GM12878 (cell line): ENCODE results near the gene SOX30. TPM values are rescaled to one million over a fixed set of nuclear protein-coding genes. Genes with fewer than 3 reads are reported as not detected.
"Not testable (repeated sequence)": the region's sequence is repeated elsewhere in the genome, so short reads cannot be mapped to it uniquely, and the experiment has no call there.

Experiments used
- ATAC-seq: fragments of 200-7000 bp; cut with Tn5 transposase; 3 replicates; pipeline ENCODE4 v1.9.1; 2020; ENCODE audit warnings: mild to moderate bottlenecking, moderate library complexity
- BruUV-seq: library from RNA; stranded (reverse); fragments of 400-500 nt; replicated peaks from 2 replicates; lab custom pipeline; 2021; lab: Mats Ljungman, UMichigan
- CTCF ChIA-PET: fragments of 300-600 bp; sonication (Branson Sonifier 250); formaldehyde crosslinking; extraction: SDS; loops from one replicate; lab custom pipeline; 2021; ENCODE audit warnings: inconsistent platforms; lab: Yijun Ruan, JAX
- POLR2A ChIA-PET: fragments of 350-600 bp; formaldehyde crosslinking; extraction: SDS; loops from one replicate; lab custom pipeline; 2021; ENCODE audit warnings: inconsistent platforms; lab: Charles Lee
- RAD21 ChIA-PET: fragments of 300-600 bp; sonication (Branson Sonifier 250); formaldehyde crosslinking; loops from one replicate; lab custom pipeline; 2023; ENCODE audit warnings: antibody characterized with exemption; ENCODE audit not compliant: unreplicated experiment; lab: Charles Lee
- SMC1A ChIA-PET: fragments of 300-600 bp; sonication (Branson Sonifier 250); formaldehyde crosslinking; loops from one replicate; lab custom pipeline; 2023; ENCODE audit not compliant: unreplicated experiment, uncharacterized antibody; lab: Charles Lee
- DNase-seq: peaks from one replicate; pipeline ENCODE4 v3.0.0-alpha.2; 2011; ENCODE audit warnings: low read depth, low spot score
- FAIRE-seq: peaks from 3 replicates; lab custom pipeline; 2011; peaks lifted over from hg19 to GRCh38; lab: Jason Lieb, UNC
- H2AFZ ChIP-seq: 2 replicates; pipeline ENCODE4 v1.6.0; 2011; ENCODE audit warnings: low read depth, low read length, control low read depth; ENCODE audit not compliant: control insufficient read depth
- H3K27ac ChIP-seq: 2 replicates; pipeline ENCODE4 v1.5.1; 2011; ENCODE audit warnings: control low read depth; ENCODE audit not compliant: control insufficient read depth, insufficient read depth
- H3K27me3 ChIP-seq, 2 experiments: replicated peaks in 1 of 2; 2 replicates each; pipeline versions ENCODE4 v1.6.0 to v1.6.1; 2011; ENCODE audit warnings: low read length in 1 of 2; ENCODE audit not compliant: control insufficient read depth in 2 of 2, insufficient read depth in 2 of 2
- H3K36me3 ChIP-seq, 2 experiments: 2 replicates each; pipeline ENCODE4 v1.5.1; 2011; ENCODE audit warnings: low read length in 1 of 2; ENCODE audit not compliant: control insufficient read depth in 2 of 2, insufficient read depth in 2 of 2
- H3K4me1 ChIP-seq: 2 replicates; pipeline ENCODE4 v1.6.1; 2011; ENCODE audit warnings: mild to moderate bottlenecking, low read length, moderate library complexity, mixed read lengths; ENCODE audit not compliant: control insufficient read depth, insufficient read depth
- H3K4me2 ChIP-seq: 2 replicates; pipeline ENCODE4 v1.6.0; 2011; ENCODE audit warnings: control low read depth; ENCODE audit not compliant: control insufficient read depth, insufficient read depth
- H3K4me3 ChIP-seq: fragments of 200-600 bp; sonication (generic); 2 replicates; pipeline ENCODE4 v1.5.1; 2016
- H3K79me2 ChIP-seq: 2 replicates; pipeline ENCODE4 v1.6.0; 2011; ENCODE audit warnings: low read length; ENCODE audit not compliant: control insufficient read depth, insufficient read depth
- H3K9ac ChIP-seq: 2 replicates; pipeline ENCODE4 v1.8.0; 2011; ENCODE audit warnings: low read length, control low read depth, mixed read lengths; ENCODE audit not compliant: control insufficient read depth, insufficient read depth
- H3K9me3 ChIP-seq: replicated peaks from 3 replicates; pipeline ENCODE4 v1.5.1; 2011; ENCODE audit warnings: mild to moderate bottlenecking, low read length; ENCODE audit not compliant: control insufficient read depth, insufficient read depth
- H4K20me1 ChIP-seq: 2 replicates; pipeline ENCODE4 v1.6.0; 2011; ENCODE audit not compliant: control insufficient read depth, insufficient read depth
- MXI1 ChIP-seq: fragments of 150-350 bp; IDR thresholded peaks from 2 replicates; pipeline ENCODE4 v1.6.1; 2011; ENCODE audit warnings: low read depth, mild to moderate bottlenecking, inconsistent platforms, low read length, improper control_type of control experiment
- POLR2AphosphoS5 ChIP-seq: IDR thresholded peaks from 2 replicates; pipeline ENCODE4 v1.6.1; 2011; ENCODE audit warnings: mild to moderate bottlenecking, low read length, inconsistent platforms
- RAD51 ChIP-seq: fragments of 450-650 bp; IDR thresholded peaks from 2 replicates; pipeline ENCODE4 v1.6.1; 2016; ENCODE audit warnings: moderate library complexity, mild to moderate bottlenecking, inconsistent platforms
- SUPT20H ChIP-seq: IDR thresholded peaks from 2 replicates; pipeline ENCODE4 v1.6.1; 2011; ENCODE audit warnings: low read depth, mild to moderate bottlenecking, low read length, moderate library complexity, borderline replicate concordance; ENCODE audit not compliant: control insufficient read depth
- WGBS: methylation state at CpG from one replicate; pipeline ENCODE4 v1.1.6; 2016; ENCODE audit warnings: low lambda C conversion rate; ENCODE audit not compliant: insufficient replicate concordance, insufficient coverage; ENCODE audit errors: missing lambda C conversion rate; 5-methylcytosine and 5-hydroxymethylcytosine counted together
- in situ Hi-C: fragments of 300-500 bp; cut with MboI; formaldehyde crosslinking; loops from 9 replicates; pipeline ENCODE4 v1.14.3; 2018; ENCODE audit warnings: mixed read lengths
- intact Hi-C: fragments of 100-400 bp; cut with micrococcal nuclease; formaldehyde crosslinking; loops from one replicate; pipeline ENCODE4 v1.14.2; 2022; ENCODE audit not compliant: unreplicated experiment
- polyA plus RNA-seq, 11 experiments: library from polyadenylated mRNA; depleted of rRNA in 4 of 11; unstranded in 6 of 11; stranded (reverse) in 5 of 11; fragments of >200 nt; fragmentation: Nextera tagmentation in 4 of 11; fragmentation: Illumina TruSeq in 1 of 11; extraction: Ambion mirVana in 4 of 11; extraction: Trizol in 1 of 11; gene quantifications; 1 replicate in 1 of 11; 2 replicates in 10 of 11; pipeline versions ENCODE4 v1.2.1 to v1.2.3, GENCODE V29; 2011 to 2016; ENCODE audit warnings: inconsistent platforms in 2 of 11, missing spikeins in 2 of 11, low read depth in 1 of 11
- total RNA-seq, 4 experiments: library from RNA; depleted of rRNA in 3 of 4; stranded (reverse); fragments of >200 nt in 3 of 4; fragmentation: Illumina TruSeq in 1 of 4; extraction: Trizol in 1 of 4; gene quantifications; 2 replicates each; pipeline versions ENCODE4 v1.2.1 to v1.2.3, GENCODE V29; 2013 to 2021
- TF ChIP-seq, protein P1 (sequence below): fragments of 450-650 bp; IDR thresholded peaks from 2 replicates; pipeline ENCODE4 v1.6.1; 2017; ENCODE audit warnings: mild to moderate bottlenecking, moderate library complexity
- TF ChIP-seq, protein P2 (sequence below): IDR thresholded peaks from 2 replicates; pipeline ENCODE4 v1.6.1; 2012; ENCODE audit warnings: low read length, inconsistent platforms
- TF ChIP-seq, protein P3 (sequence below): IDR thresholded peaks from 2 replicates; pipeline ENCODE4 v1.6.1; 2012; ENCODE audit warnings: low read depth, low read length, improper control_type of control experiment

Gene SOX30
- total and polyA plus RNA-seq, 10 of the 15 experiments (the other 5 are each of a cell fraction or from before 2014, with no cell fraction given) = 0.06 to 0.32 (median 0.10) TPM; not detected in 2

DNA sequence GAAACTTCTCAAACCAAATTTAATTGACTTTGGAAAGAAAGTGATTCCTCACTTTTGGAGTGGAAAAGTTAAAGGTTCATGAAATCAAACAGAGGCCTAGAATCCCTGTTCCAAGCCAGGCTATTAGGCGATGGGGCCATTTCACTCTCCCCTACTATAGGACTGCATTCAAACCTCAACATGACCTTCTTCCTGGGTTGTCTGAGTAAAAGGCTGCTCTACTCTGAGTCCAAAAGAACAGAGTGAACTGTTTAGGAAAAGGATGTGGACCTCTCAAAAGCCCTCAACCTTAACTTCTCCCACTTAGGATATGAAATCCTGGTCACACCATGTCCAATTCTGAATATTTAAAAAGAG, 34.9 kb upstream of the SOX30 start:
- Histone ChIP-seq H3K4me1 (no peaks in the 10 kb centered on the region), H3K4me2 (no peak overlapping the region), H3K4me3 (no peak overlapping the region), H3K9me3 (peaks cover 2% of the 10 kb centered on the region; the same call in 1 of the 3 replicates), H3K9ac (no peak overlapping the region), H3K79me2 (no peaks in the 10 kb centered on the region), H3K27ac (no peak overlapping the region), H4K20me1 (no peaks in the 10 kb centered on the region), H2AFZ (no peak overlapping the region), H3K27me3 (no peaks in the 10 kb centered on the region; a peak in 1 of 4 replicates), H3K36me3 (no peaks in the 10 kb centered on the region)
- ChIA-PET RAD21 (no interaction called here), SMC1A (interaction anchor here (0.9 kb wide), 1 partner anchor 31 kb away, joined by 3 read pairs; no protein-coding TSS in a partner anchor), POLR2A (no interaction called here), CTCF (interaction anchor here (1.1 kb wide), 1 partner anchor 215 kb away, joined by 5 read pairs; no protein-coding TSS in a partner anchor)
- BruUV-seq = no TSS peak
- ATAC-seq (no peak), DNase-seq (no peak), FAIRE-seq (no peak)
- TF ChIP-seq, protein P1, sequence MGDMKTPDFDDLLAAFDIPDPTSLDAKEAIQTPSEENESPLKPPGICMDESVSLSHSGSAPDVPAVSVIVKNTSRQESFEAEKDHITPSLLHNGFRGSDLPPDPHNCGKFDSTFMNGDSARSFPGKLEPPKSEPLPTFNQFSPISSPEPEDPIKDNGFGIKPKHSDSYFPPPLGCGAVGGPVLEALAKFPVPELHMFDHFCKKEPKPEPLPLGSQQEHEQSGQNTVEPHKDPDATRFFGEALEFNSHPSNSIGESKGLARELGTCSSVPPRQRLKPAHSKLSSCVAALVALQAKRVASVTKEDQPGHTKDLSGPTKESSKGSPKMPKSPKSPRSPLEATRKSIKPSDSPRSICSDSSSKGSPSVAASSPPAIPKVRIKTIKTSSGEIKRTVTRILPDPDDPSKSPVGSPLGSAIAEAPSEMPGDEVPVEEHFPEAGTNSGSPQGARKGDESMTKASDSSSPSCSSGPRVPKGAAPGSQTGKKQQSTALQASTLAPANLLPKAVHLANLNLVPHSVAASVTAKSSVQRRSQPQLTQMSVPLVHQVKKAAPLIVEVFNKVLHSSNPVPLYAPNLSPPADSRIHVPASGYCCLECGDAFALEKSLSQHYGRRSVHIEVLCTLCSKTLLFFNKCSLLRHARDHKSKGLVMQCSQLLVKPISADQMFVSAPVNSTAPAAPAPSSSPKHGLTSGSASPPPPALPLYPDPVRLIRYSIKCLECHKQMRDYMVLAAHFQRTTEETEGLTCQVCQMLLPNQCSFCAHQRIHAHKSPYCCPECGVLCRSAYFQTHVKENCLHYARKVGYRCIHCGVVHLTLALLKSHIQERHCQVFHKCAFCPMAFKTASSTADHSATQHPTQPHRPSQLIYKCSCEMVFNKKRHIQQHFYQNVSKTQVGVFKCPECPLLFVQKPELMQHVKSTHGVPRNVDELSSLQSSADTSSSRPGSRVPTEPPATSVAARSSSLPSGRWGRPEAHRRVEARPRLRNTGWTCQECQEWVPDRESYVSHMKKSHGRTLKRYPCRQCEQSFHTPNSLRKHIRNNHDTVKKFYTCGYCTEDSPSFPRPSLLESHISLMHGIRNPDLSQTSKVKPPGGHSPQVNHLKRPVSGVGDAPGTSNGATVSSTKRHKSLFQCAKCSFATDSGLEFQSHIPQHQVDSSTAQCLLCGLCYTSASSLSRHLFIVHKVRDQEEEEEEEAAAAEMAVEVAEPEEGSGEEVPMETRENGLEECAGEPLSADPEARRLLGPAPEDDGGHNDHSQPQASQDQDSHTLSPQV = no peak
- TF ChIP-seq MXI1 = no peak
- TF ChIP-seq SUPT20H = no peak
- no peak for TF ChIP-seq RAD51
- TF ChIP-seq, protein P2, sequence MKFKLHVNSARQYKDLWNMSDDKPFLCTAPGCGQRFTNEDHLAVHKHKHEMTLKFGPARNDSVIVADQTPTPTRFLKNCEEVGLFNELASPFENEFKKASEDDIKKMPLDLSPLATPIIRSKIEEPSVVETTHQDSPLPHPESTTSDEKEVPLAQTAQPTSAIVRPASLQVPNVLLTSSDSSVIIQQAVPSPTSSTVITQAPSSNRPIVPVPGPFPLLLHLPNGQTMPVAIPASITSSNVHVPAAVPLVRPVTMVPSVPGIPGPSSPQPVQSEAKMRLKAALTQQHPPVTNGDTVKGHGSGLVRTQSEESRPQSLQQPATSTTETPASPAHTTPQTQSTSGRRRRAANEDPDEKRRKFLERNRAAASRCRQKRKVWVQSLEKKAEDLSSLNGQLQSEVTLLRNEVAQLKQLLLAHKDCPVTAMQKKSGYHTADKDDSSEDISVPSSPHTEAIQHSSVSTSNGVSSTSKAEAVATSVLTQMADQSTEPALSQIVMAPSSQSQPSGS = no peak
- no peak for TF ChIP-seq POLR2AphosphoS5
- TF ChIP-seq, protein P3, sequence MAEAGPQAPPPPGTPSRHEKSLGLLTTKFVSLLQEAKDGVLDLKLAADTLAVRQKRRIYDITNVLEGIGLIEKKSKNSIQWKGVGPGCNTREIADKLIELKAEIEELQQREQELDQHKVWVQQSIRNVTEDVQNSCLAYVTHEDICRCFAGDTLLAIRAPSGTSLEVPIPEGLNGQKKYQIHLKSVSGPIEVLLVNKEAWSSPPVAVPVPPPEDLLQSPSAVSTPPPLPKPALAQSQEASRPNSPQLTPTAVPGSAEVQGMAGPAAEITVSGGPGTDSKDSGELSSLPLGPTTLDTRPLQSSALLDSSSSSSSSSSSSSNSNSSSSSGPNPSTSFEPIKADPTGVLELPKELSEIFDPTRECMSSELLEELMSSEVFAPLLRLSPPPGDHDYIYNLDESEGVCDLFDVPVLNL = no peak
- in situ Hi-C loops = no loop called here
- intact Hi-C loops = no loop called here
- 91% methylated on average over 1 of the region's 1 CpG for WGBS

DNA sequence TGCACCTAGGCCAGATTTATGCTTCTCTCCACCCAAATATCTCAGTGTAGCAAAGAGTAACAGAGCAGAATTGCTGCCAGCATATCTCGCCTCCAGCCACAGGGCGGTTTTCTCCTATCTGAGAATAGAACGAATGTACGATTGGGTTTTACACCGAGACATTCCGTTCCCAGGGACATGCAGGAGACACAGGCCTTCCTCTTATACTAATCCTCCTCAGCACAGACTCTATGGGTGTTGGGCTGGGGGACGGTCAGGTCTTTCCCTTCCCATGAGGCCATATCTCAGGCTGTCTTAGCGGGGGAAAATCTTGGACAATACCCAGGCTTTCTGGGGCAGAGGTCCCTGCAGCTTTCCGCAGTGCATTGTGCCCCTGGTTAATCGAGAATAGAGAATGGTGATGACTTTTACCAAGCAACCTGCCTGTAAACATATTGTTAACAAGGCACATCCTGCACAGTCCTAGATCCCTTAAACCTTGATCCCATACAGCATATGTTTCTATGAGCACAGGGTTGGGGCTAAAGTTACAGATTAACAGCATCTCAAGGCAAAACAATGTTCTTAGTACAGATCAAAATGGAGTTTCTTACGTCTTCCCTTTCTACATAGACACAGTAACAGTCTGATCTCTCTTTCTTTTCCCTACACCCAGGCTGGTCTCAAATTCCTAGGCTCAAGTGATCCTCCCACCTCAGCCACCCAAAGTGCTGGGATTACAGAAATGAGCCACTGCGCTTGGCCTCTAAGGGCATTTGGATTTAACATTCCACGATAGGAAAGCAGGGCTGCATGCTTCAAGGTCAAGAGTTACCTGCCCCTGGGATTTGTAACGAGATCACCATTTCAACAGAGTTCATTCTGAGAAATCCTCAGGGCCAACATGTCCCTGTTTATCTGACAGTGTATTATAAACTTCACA, 34.3 kb upstream of the SOX30 start:
- H3K4me3 ChIP-seq, FAIRE-seq, H3K4me2 ChIP-seq, in situ Hi-C loops, intact Hi-C loops, H3K4me1 ChIP-seq, H3K9ac ChIP-seq, H3K36me3 ChIP-seq, DNase-seq, H3K27me3 ChIP-seq, ATAC-seq, H4K20me1 ChIP-seq, H3K9me3 ChIP-seq, H2AFZ ChIP-seq, SMC1A ChIA-PET, POLR2A ChIA-PET, H3K27ac ChIP-seq, CTCF ChIA-PET, RAD21 ChIA-PET, H3K79me2 ChIP-seq, BruUV-seq: not testable (repeated sequence)
- 70% methylated on average over 14 of the region's 14 CpGs for WGBS
